Activated T-cell treated with anti-CD3 and anti-CD28 coated beads for 4 hours (primary cell): ENCODE measurements around the gene KAT6B.
"Not testable (repeated sequence)": the region's sequence is repeated elsewhere in the genome, so short reads cannot be mapped to it uniquely, and the experiment has no call there.

Experiments used
- DNase-seq: peaks from one replicate; pipeline ENCODE4 v3.0.0-alpha.2; 2020

The KAT6B gene

GRCh38 chr10:74863551-74863950 lies 37.2 kb downstream of the KAT6B start:
- no peak for DNase-seq

- no peak for DNase-seq
Measured at GRCh38 chr10:74867351-74867750, 41.0 kb downstream of the KAT6B start.

- no peak for DNase-seq
Measured at GRCh38 chr10:74868392-74868977, 42.1 kb downstream of the KAT6B start.

GRCh38 chr10:74869635-74870034 lies 43.2 kb downstream of the KAT6B start:
- no peak for DNase-seq

- DNase-seq = no peak
Measured at GRCh38 chr10:74870191-74870590, 43.8 kb downstream of the KAT6B start.

GRCh38 chr10:74871595-74872382 lies 45.4 kb downstream of the KAT6B start:
- DNase-seq = no peak

GRCh38 chr10:74873803-74874454 lies 47.5 kb downstream of the KAT6B start:
- no peak for DNase-seq

- no peak for DNase-seq
Measured at GRCh38 chr10:74874649-74875048, 48.2 kb downstream of the KAT6B start.

- no peak for DNase-seq
Measured at GRCh38 chr10:74875068-74875467, 48.7 kb downstream of the KAT6B start.

GRCh38 chr10:74875966-74876365 lies 49.6 kb downstream of the KAT6B start:
- DNase-seq = no peak

GRCh38 chr10:74877054-74877453 lies 50.7 kb downstream of the KAT6B start:
- not testable (repeated sequence) for DNase-seq

- DNase-seq = no peak
Measured at GRCh38 chr10:74877898-74878297, 51.5 kb downstream of the KAT6B start.

GRCh38 chr10:74880041-74880440 lies 53.6 kb downstream of the KAT6B start:
- no peak for DNase-seq

GRCh38 chr10:74881253-74881884 lies 55.0 kb downstream of the KAT6B start:
- no peak for DNase-seq

- DNase-seq = no peak
Measured at GRCh38 chr10:74882427-74882826, 56.0 kb downstream of the KAT6B start.

- no peak for DNase-seq
Measured at GRCh38 chr10:74882831-74883230, 56.4 kb downstream of the KAT6B start.

- no peak for DNase-seq
Measured at GRCh38 chr10:74883428-74883827, 57.0 kb downstream of the KAT6B start.

- DNase-seq = no peak
Measured at GRCh38 chr10:74887614-74888284, 61.3 kb downstream of the KAT6B start.

- DNase-seq = no peak
Measured at GRCh38 chr10:74888962-74889661, 62.7 kb downstream of the KAT6B start.

GRCh38 chr10:74889662-74889998 lies 63.2 kb downstream of the KAT6B start:
- no peak for DNase-seq

- no peak for DNase-seq
Measured at GRCh38 chr10:74890460-74890859, 64.1 kb downstream of the KAT6B start.

GRCh38 chr10:74891053-74891452 lies 64.7 kb downstream of the KAT6B start:
- no peak for DNase-seq

- no peak for DNase-seq
Measured at GRCh38 chr10:74892839-74893238, 66.4 kb downstream of the KAT6B start.
